NCI-H1694 treated with DMSO at 0.1 percent for 48 hours (cell line): ENCODE results near the gene ZNF185.

Experiments
- DNase-seq: peaks from one replicate; lab custom pipeline; 2025; lab: John Stamatoyannopoulos, UW

ZNF185 gene

DNA sequence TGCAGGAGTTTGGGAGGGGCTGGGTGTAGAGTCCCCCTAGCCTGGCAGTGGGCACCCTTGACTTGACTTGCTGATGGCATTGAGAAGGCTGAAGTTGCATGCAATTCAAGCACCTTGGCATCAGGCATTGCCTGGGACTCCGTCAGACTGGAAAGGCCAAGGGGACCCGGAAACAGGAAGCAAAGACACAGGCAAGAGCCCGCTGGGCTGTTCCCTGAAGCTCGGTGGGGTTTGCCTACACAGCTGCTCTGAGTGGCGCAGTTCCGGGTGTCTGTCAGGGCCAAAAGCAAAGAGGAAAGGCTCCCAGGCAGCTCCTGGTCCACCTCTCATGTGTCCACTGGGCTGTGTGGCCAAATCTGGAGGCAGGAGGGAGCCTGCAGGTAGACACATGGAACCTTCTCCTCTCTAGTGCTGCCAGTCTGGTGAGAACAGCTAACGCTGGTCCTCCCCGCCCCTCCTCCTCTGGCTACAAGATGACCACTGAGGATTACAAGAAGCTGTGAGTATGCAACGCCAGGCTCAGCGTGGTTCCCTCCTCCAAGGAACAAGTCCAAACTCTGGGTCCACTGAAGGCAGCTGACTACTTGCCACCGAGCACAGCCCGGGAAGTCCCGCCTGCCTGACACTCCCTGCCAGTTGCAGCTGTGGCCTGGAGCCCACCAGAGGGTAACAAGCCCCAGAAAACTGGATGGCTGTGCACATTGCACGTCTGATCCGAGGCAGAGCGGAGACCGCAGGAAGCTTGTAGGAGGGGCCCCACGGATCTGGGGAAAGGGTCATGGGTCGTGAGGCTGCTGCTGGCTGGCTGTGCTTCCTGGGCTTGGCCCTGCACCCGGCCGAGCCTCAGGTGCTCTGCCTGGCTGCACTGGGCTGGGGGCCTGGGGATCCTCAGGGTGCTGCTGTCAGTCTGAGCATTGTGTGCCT lies 20.1 kb downstream of the ZNF185 start:
- DNase-seq: no peak

DNA sequence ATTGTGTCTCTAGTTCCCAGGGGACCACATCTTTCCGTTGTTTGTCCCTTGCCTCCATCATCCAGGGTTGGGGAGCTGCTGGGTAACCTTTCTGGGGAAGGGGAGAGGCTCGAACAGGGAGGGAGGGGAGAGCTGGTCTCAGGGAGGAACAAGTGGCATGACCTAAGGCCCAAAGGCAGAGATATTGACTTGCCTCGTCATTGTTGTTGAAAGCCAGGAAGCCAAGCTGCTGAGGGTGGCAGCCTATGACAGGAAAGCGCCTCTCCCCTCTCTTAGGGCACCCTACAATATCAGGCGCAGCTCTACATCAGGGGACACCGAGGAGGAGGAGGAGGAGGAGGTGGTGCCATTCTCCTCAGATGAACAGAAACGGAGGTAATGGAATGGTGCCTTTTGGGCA lies 20.8 kb downstream of the ZNF185 start:
- DNase-seq: no peak

DNA sequence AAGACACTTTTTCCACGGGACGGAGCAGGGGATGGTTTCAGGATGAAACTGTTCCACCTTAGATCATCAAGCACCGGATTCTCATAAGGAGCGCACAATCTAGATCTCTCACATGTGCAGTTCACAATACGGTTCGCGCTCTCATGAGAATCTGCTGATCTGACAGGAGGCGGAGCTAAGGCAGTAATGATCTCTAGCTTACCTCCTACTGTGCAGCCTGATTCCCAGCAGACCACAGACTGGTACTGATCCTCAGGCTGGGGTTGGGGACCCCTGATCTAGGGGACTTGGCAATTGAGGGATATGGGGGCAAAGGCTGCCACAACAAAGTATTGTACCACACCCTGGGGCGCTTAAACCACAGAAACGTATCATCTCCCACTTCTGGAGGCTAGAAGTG lies 25.7 kb downstream of the ZNF185 start:
- no peak for DNase-seq

DNA sequence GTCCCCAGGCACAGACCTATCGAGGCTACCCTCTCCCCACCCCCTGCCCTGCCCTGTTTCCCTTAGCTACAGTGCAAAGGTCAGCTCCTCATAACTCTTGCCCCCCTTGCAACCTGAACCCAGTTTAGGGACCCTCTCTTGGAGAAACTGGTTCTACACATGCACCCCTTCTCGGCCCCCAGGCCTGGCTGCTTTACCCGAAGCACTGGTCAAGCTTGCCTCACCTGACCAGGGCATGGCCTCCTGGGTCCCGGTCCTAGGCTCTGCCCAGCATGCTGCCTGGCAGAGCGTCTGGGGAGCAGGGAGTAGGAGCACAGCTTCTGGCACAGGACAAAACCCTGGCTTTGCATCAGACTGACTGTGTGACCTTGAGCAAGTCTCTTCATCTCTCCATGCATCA lies 28.0 kb downstream of the ZNF185 start:
- DNase-seq: no peak

DNA sequence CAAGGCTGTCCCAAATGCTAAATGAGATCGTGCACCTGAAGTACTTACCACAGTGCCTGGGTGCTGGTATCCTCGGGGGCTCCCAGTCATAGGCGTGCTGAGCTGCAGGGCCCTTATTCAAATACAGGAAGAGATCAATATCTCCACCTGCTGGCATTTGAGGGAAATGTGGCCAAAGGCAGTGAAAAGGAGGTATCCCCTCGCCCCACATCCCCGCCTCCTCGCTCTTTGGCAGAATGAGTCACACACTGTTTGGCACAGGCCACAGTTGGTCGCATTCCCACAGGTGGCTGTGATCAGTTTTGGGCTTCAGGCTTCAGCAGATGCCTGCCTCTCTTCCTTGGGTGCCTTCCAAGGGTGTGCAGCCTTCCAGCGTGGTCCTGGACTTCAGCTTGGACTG lies 28.4 kb downstream of the ZNF185 start:
- DNase-seq: peak; percentile 69

DNA sequence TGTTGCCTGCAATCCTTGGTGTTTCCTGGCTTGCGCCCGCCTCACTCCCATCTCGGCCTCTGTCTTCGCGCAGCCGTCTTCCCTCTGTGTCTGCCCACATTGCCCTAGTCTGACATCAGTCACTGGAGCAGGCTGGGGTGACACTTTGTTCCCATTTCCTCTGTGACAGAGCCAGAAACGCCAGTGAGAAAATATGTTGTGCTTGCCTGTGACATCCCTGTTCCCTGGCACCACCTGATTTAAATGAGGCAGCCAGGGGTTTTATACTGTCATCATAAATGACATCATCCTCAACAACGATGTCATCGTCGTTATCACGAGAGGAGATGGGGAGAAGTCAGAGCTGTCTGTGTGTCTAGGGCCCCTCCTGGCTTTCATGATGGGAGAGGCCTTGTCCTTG lies 29.1 kb downstream of the ZNF185 start:
- DNase-seq: no peak

DNA sequence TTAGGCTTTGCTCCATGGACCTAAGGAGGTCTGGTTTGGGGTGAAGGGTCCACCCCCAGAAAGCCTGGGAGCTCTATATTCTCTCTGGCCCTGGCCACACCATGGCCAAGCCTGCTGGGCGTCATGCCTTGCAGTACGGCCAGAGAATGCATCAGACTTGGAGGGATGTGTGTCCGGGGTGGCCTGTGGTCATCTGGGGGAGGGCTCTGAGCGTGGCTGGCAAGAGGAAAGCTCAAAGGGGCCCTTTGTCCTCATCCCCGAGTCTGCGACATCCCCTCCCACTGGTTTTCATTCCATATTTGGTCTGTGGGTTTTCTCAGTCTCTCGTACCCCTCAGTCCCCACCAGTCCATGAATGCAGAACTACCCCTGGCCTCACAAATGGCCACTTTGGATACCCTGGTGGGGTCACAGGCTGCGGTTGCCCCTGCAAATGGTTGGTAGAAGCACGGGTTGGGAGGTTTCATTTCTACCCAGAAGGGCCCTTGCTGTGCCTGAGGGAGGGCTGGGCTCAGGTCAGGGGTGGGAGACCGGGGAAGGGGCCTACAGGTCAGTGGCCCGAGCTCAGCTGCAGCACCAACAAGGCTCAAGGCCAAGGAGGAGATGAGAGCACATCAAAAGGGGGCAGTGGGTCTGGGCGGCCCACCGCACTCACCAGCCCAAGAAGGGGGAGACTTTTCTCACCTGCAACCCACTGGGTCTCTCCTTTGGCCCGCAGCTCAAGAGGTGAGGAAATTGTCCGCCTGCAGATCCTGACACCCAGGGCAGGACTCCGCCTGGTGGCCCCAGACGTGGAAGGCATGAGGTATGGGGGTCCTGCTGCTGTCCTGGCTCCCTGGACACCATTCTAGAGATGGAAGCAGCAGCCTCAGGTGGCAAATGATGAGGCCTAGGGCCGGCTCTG lies 30.2 kb downstream of the ZNF185 start:
- no peak for DNase-seq

DNA sequence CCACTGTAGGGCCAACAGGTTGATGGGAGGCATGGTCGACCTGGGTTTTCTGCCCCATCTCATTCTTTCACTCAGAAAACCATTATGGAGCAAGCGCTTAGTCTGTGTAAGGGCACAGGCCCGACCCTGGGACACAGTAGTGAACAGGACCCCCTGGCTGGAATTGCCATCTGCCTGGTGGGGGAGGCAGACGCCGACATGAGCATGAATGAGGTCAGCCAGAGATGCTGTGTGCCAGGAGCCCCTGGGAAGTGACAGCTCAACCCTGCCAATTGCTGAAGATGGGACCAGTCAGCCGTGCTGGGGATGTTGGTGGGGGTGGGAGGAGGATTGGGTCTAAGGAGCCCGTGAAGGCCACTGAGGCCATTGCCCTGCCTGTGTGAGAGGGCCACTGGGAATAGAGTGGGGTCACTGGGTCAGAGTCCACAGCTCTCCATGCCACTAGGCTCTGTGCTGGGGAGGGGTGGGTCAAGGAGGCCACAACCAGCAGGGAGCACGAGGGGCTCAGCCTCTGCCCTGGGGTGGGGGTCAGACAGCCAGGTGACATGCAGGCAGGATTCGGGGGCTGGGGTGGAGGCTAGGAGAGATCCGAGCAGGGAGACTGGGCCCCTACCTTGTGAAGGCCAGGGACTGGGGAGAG lies 31.0 kb downstream of the ZNF185 start:
- no peak for DNase-seq

DNA sequence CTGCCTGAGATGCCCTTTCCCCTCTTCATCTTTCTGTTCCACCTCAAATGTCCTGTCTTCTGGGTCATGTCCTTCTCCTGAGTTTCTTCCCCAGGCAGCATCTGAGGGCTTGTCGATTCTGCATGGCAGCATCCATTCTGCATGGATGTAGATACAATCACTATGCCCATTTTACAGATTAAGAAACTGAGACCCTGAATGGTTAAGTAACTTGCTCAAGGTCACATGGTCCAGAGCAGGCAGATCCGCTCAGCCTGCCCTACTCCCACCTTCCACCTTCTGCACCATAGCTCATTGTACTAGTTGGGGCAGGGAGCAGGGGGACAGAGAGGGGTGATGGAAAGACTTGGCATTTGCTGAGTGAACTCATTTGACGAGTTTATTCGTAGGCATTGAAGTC lies 32.0 kb downstream of the ZNF185 start:
- DNase-seq: no peak

DNA sequence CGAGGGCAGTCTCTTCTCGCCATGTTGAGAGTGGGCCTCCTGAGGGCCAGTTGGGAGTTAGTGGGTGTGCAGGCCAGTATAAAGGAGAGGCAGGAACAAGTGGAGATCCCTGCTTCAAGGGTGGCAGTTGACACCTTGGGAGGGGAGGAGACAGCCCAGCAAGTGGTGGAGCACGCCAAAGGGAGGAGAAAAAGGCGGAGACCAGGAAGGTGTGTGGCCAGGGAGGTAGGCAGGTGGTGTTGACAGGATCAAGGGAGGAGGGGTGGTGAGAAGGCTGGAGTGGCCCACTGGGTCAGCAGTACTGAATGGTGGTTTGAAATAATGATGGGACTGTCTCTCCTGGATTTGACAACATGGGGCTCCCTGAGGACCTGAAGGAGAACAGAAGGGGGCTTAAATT lies 32.6 kb downstream of the ZNF185 start:
- no peak for DNase-seq

DNA sequence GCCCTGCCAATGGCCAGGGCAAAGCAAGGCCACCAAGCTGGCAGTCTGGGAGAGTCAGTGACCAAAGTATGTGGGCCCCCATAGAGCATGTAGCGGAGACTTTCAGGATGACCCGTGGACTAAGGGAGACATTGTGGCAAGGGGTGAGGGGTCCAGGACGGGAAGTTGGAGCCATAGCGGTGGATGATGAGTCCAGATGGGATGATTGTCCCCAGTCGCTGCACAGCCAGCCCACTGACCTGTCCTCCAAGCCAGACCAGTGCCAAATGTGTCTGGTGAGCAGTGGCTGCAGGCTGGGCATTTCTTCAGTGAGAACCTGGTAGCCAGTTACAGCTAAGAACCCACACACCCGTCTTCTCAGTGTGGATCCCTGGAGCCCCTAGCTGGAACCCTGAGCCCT lies 34.3 kb downstream of the ZNF185 start:
- no peak for DNase-seq

DNA sequence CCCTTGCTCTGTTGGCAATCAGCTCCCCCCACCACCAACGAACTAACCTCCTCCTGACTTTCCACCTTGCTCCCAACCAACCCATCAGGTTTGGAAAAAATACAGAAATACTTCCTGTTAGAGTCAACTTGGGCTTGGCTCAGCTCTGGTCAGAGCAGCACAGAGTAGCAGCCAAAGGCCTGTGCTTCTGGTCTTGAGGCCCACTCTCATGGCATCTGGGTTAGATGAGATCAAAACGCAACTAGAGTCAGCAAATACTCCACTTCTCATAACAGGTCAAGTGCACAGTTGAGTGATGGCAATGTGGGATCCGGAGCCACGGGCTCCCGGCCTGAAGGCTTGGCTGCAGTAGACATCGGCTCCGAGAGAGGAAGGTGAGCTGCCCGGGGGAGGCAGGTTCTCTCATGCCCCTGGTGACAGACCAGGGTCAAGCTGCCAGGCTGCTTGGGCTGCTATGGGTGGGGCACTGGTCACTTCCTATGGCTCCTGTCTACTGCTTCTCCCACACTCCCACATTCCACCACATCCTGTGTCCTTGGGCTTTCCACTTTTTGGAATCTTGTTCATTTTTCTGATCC lies 34.8 kb downstream of the ZNF185 start:
- DNase-seq: no peak

DNA sequence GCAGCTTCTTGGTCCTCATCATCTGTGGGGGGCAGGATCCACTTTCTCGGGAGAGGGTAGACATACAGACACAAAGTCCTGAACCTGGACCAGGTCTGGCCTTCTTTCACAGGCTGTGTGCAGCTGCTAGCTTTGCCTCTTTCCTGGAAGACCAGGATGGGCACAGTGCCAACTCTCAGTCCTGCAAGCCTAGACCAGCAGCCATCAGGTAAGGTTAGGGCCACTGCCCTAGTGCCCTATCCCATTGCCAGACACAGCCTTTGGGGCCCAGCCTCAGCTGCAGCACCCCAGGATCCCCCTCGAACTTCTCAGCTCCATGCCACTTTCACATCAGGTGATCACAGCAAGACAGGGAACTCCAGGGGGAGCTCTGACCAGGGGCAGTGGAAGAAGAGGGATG lies 38.4 kb downstream of the ZNF185 start:
- no peak for DNase-seq

DNA sequence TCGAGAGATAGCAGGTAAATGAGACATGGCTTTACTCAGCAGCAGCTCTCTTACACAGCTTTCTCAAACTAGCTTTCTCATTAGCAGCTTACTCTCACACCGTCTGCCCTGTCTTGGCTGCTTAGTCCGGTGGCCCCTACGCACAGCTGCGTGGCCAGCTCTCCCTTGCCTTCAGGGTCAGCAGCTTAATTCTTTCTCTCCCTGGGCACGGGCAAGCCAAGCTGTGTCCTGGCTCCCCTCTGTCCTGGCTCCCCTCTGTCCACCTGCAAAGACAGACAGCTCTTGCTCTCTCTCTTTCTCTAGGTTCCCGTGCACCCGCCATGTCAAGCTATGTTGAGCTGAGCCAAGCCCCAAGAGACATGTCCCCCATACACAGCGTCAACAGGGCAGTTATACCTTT lies 39.4 kb downstream of the ZNF185 start:
- no peak for DNase-seq

DNA sequence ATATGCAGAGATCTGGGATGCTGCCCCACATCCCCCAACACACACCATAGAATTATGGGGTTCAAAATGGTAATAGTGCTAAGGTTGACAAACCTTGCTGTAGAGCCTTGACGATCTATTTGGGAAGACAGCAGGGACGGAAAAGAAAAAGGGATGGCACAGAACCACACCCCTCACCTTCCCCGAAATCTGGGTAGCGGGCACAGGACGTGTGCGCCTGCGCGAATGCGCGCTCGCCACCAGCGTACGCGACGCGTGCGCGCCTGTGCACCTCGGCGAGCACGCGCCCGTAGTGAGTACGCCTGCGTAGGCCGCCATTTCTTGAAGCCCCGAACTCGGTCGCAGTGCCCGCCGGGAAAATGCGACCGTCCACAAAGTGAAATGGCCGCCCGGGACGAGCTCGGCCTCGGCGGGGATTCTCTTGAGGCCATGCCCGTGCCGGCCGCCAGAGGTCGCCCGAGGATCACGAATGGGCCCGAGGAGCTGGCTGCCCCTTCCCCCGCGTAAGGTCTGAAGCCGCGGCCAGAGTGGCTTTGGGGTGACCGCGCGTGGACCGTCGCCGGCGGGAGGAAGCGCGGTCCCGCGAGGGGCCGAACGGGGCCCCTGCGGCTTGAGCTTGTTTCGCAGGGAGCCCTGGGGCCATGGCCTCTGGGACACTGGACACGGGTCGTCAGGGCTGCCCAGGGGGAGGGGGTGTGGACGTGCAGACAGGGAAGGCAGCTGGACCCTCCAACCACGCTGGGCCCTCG lies 43.6 kb downstream of the ZNF185 start:
- peak; percentile 90 for DNase-seq

DNA sequence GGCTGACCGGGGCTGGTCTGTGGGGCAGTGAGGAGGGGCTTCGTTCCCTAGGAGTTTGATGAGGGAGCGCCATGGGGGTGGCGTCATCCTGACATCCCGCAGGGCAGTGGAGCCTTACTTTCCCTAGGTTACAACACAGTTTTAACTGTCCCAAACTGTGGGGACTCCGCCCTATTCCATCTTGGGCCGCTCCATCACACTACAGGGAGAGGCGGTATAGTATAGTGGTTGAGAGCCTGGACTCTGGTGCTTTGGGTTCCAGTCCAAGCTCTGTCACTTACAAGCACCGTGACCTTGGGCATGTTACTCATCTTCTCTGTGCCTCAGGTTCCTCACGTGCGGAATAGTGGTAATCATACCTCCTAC lies 44.2 kb downstream of the ZNF185 start:
- no peak for DNase-seq

DNA sequence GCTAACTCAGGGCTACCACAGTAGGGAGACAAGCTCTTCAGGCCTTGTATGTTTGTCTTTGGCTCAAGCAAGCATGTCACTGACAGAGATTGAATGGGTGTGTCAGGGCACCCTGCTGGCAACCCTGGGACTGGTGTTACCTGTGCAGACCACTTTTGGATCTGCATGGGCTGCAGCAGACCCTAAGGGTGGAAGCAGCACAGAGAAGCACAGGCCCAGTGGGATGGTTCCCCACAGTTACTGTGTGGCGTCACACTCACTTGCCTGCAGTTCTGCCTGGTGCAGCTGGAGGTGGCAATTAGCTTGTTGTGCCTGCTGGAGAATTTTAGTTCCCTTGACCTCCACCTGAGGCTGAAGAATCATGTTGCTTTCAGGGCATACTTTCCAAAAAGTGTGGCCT lies 46.0 kb downstream of the ZNF185 start:
- DNase-seq: no peak

DNA sequence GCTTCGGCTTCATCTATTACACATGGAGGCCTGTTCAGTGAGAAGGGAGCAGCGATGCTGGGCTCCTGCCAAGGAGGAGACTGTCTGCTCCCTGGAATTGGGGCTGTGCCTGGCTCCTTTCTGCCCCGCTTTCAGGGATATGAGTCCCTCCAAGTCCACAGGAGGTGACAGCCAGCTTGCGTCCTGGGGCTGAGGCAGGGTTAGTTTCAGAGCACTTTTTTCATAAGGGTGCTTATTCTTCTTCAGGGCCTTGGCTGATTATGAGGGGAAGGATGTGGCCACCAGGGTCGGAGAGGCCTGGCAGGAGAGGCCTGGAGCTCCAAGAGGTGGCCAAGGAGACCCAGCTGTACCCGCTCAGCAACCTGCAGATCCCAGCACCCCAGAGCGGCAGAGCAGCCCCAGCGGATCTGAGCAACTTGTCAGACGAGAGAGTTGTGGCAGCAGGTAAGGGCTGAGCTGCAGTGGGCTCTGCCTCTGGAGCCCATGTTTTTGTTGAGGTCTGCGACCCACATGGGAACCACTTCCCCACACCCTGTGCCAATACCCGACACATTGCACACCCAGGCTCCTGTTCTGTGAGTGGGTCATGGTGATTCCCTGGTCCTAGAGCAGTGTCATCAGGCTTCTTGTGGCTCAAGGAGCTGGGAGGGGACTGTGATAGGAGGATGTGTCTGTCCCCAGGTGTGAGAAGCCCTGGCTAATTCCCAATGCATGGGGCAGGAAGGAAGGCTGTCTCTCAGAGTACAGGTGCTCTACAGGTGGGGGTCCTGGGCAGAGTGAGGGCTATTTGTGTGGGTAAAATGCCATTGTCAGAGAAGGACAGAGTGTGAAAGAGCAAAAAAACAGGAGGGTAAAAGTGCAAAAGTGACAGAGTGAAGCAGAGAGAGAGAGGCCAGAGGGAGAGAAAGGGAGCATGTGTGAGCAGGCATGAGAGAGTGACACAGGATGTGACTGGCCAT lies 47.4 kb downstream of the ZNF185 start:
- no peak for DNase-seq

DNA sequence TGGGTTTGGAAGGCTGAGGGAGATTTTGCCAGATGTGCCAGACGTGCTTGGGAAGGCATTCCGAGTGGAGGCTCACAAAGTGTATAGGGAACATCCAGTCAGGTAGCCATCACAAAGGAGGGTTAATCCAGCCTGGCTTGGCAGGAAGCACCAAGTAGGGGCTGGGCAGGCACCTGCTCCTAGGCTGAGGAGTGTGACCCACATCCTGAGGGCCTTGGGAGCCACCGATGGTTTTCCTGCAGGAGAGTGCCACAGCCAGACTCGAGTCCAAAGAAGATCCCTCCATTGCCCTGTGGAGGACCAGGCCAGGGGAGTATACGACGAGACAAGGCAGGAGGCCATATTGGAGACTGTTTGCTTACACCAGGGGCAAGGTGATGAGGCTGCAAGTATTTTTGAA lies 48.8 kb downstream of the ZNF185 start:
- no peak for DNase-seq
